Neural cell (in vitro differentiated cells): Measurements from ENCODE around the gene TMA7B. TPM values are rescaled to one million over a fixed set of nuclear protein-coding genes. Genes with fewer than 3 reads are reported as not detected.

ENCODE experiments used
- H2AFZ ChIP-seq: fragments of 200-600, 300-800 bp; sonication (generic), shearing (Covaris generic); 2 replicates; pipeline ENCODE4 v1.6.0; 2014; ENCODE audit warnings: low read depth, mild to moderate bottlenecking, antibody characterized with exemption, low read length, moderate library complexity
- H3F3A ChIP-seq: fragments of 200-600 bp; shearing (Covaris generic); 2 replicates; pipeline ENCODE4 v1.6.1; 2016; ENCODE audit warnings: mild to moderate bottlenecking, moderate library complexity, mixed read lengths, antibody characterized with exemption, low read length; ENCODE audit not compliant: insufficient read depth, poor library complexity, severe bottlenecking
- H3K27ac ChIP-seq: fragments of 200-600, 300-800 bp; sonication (generic), shearing (Covaris generic); 2 replicates; pipeline ENCODE4 v1.5.1; 2014; ENCODE audit warnings: mild to moderate bottlenecking, low read length, moderate library complexity
- H3K27me3 ChIP-seq: fragments of 300-800, 200-600 bp; sonication (generic), shearing (Covaris generic); 2 replicates; pipeline ENCODE4 v1.6.0; 2014; ENCODE audit warnings: mild to moderate bottlenecking, low read depth, low read length, moderate library complexity; ENCODE audit not compliant: insufficient read depth
- H3K36me3 ChIP-seq: fragments of 300-800, 200-600 bp; sonication (generic), shearing (Covaris generic); 2 replicates; pipeline ENCODE4 v1.5.1; 2014; ENCODE audit warnings: mild to moderate bottlenecking, antibody characterized with exemption, low read length, moderate library complexity; ENCODE audit not compliant: insufficient read depth
- H3K4me2 ChIP-seq: fragments of 300-800, 200-600 bp; sonication (generic), shearing (Covaris generic); 2 replicates; pipeline ENCODE4 v1.6.0; 2014; ENCODE audit warnings: mild to moderate bottlenecking, low read length
- H3K4me3 ChIP-seq: fragments of 300-800, 200-600 bp; sonication (generic), shearing (Covaris generic); 2 replicates; pipeline ENCODE4 v1.5.1; 2014; ENCODE audit warnings: mild to moderate bottlenecking, low read length, moderate library complexity
- H3K79me2 ChIP-seq: fragments of 200-600 bp; shearing (Covaris generic); replicated peaks from 2 replicates; pipeline ENCODE4 v1.6.0; 2014; ENCODE audit warnings: mild to moderate bottlenecking, low read length, moderate library complexity; ENCODE audit not compliant: insufficient read depth
- H3K9ac ChIP-seq: fragments of 300-800, 200-600 bp; sonication (generic), shearing (Covaris generic); 2 replicates; pipeline ENCODE4 v1.6.1; 2016; ENCODE audit warnings: mild to moderate bottlenecking, low read length, mixed read lengths
- H3K9me2 ChIP-seq: fragments of 200-600 bp; shearing (Covaris generic); 2 replicates; pipeline ENCODE4 v1.6.1; 2016; ENCODE audit warnings: mild to moderate bottlenecking, low read length, mixed read lengths; ENCODE audit not compliant: insufficient read depth
- H3K9me3 ChIP-seq: fragments of 200-600, 300-800 bp; sonication (generic), shearing (Covaris generic); 2 replicates; pipeline ENCODE4 v1.6.1; 2016; ENCODE audit warnings: mild to moderate bottlenecking, mixed run types, low read length, moderate library complexity, mixed read lengths
- H4K20me1 ChIP-seq: fragments of 200-600 bp; shearing (Covaris generic); 2 replicates; pipeline ENCODE4 v1.6.1; 2016; ENCODE audit warnings: mild to moderate bottlenecking, mixed run types; ENCODE audit not compliant: insufficient read depth
- CTCF ChIP-seq: fragments of 450-650 bp; IDR thresholded peaks from 2 replicates; pipeline ENCODE4 v1.5.1; 2014; ENCODE audit warnings: antibody characterized with exemption, mild to moderate bottlenecking, moderate library complexity; ENCODE audit not compliant: poor library complexity, severe bottlenecking
- EP300 ChIP-seq: fragments of 450-650 bp; conservative IDR thresholded peaks from 2 replicates; pipeline ENCODE4 v1.6.1; 2014; ENCODE audit warnings: antibody characterized with exemption, mild to moderate bottlenecking, moderate library complexity; ENCODE audit not compliant: poor library complexity, severe bottlenecking
- EZH2 ChIP-seq: fragments of 200-600, 300-800 bp; shearing (Covaris generic), sonication (generic); IDR thresholded peaks from 2 replicates; pipeline ENCODE4 v1.6.1; 2014; ENCODE audit warnings: antibody characterized with exemption, low read length, borderline replicate concordance, mild to moderate bottlenecking; ENCODE audit not compliant: insufficient read depth, poor library complexity, severe bottlenecking
- MXI1 ChIP-seq: fragments of 450-650 bp; conservative IDR thresholded peaks from 2 replicates; pipeline ENCODE4 v1.6.1; 2014; ENCODE audit warnings: antibody characterized with exemption, mild to moderate bottlenecking; ENCODE audit not compliant: poor library complexity, severe bottlenecking
- POLR2AphosphoS5 ChIP-seq: IDR thresholded peaks from 2 replicates; pipeline ENCODE4 v1.6.1; 2012
- RAD21 ChIP-seq: fragments of 450-650 bp; conservative IDR thresholded peaks from 2 replicates; pipeline ENCODE4 v1.6.1; 2014; ENCODE audit warnings: antibody characterized with exemption, mild to moderate bottlenecking, moderate library complexity
- REST ChIP-seq: IDR thresholded peaks from 2 replicates; pipeline ENCODE4 v1.6.1; 2012; ENCODE audit warnings: borderline replicate concordance
- SMC3 ChIP-seq: fragments of 450-650 bp; conservative IDR thresholded peaks from 2 replicates; pipeline ENCODE4 v1.6.1; 2014; ENCODE audit warnings: antibody characterized with exemption, mild to moderate bottlenecking, moderate library complexity; ENCODE audit not compliant: poor library complexity
- TAF1 ChIP-seq: IDR thresholded peaks from 2 replicates; pipeline ENCODE4 v1.6.1; 2012; ENCODE audit warnings: low read depth
- polyA plus RNA-seq: library from polyadenylated mRNA; depleted of rRNA; stranded (reverse); fragments of >200 nt; gene quantifications from 2 replicates; pipeline ENCODE4 v1.2.3, GENCODE V29; 2014

TMA7B gene
- polyA plus RNA-seq, 1 donor from 2014 or later: not detected

GRCh38 chr22:40002935-40003715 is 42.9 kb downstream of the TMA7B start:
- no peaks in the 10 kb centered on the region for H3F3A ChIP-seq
- no peak for TF ChIP-seq MXI1
- TF ChIP-seq RAD21: no peak
- no peak for TF ChIP-seq SMC3
- no peak for TF ChIP-seq TAF1
- no peak overlapping the region for H3K4me3 ChIP-seq
- no peaks in the 10 kb centered on the region for H3K79me2 ChIP-seq
- H2AFZ ChIP-seq: no peak overlapping the region
- no peaks in the 10 kb centered on the region for H3K36me3 ChIP-seq
- no peaks in the 10 kb centered on the region for H3K27me3 ChIP-seq
- no peaks in the 10 kb centered on the region for H3K9me2 ChIP-seq
- no peaks in the 10 kb centered on the region for H3K9me3 ChIP-seq
- H3K9ac ChIP-seq: no peak overlapping the region
- no peaks in the 10 kb centered on the region for H4K20me1 ChIP-seq
- H3K27ac ChIP-seq: no peak overlapping the region
- H3K4me2 ChIP-seq: no peak overlapping the region

GRCh38 chr22:40004836-40005235 is 44.6 kb downstream of the TMA7B start:
- no peaks in the 10 kb centered on the region for H4K20me1 ChIP-seq
- no peak overlapping the region for H3K27ac ChIP-seq
- H3K9me2 ChIP-seq: no peaks in the 10 kb centered on the region
- no peaks in the 10 kb centered on the region for H3K9me3 ChIP-seq
- no peak overlapping the region for H3K4me3 ChIP-seq
- H3F3A ChIP-seq: no peaks in the 10 kb centered on the region
- no peaks in the 10 kb centered on the region for H3K79me2 ChIP-seq
- H3K36me3 ChIP-seq: no peaks in the 10 kb centered on the region
- H3K27me3 ChIP-seq: no peaks in the 10 kb centered on the region
- H3K9ac ChIP-seq: no peak overlapping the region
- H3K4me2 ChIP-seq: no peak overlapping the region
- H2AFZ ChIP-seq: no peak overlapping the region
- TF ChIP-seq EP300 (no peak), TAF1 (no peak), POLR2AphosphoS5 (no peak), RAD21 (no peak), SMC3 (no peak), EZH2 (no peak), MXI1 (no peak), REST (no peak), CTCF (no peak)
